Activated B cell treated with CpG ODN at 0.5 μM for 24 hours (primary cell): ENCODE measurements around the gene FAF1. TPM values are rescaled to one million over a fixed set of nuclear protein-coding genes. Genes with fewer than 3 reads are reported as not detected.
"Not testable (repeated sequence)": the region's sequence is repeated elsewhere in the genome, so short reads cannot be mapped to it uniquely, and the experiment has no call there.

Source experiments
- ATAC-seq: fragments of 200-7000 bp; cut with Tn5 transposase; one replicate; pipeline ENCODE4 v1.10.0; 2021; ENCODE audit warnings: low read depth, mild to moderate bottlenecking, moderate library complexity
- CTCF ChIA-PET: fragments of 350-600 bp; sonication (Branson Sonifier 250); formaldehyde crosslinking; loops from one replicate; lab custom pipeline; 2021; ENCODE audit warnings: antibody characterized with exemption; lab: Charles Lee
- POLR2A ChIA-PET: fragments of 350-600 bp; sonication (Branson Sonifier 250); formaldehyde crosslinking; loops from one replicate; lab custom pipeline; 2021; ENCODE audit warnings: antibody characterized with exemption; lab: Charles Lee
- DNase-seq: peaks from one replicate; pipeline ENCODE4 v3.0.0; 2022
- H3K27ac Mint-ChIP-seq: one replicate; pipeline ENCODE4 v1.8.0; 2020; ENCODE audit warnings: mixed read lengths
- H3K27me3 Mint-ChIP-seq: one replicate; pipeline ENCODE4 v1.8.0; 2021; ENCODE audit warnings: mixed read lengths
- H3K36me3 Mint-ChIP-seq: one replicate; pipeline ENCODE4 v1.8.0; 2021; ENCODE audit warnings: low read depth, mixed read lengths
- H3K4me1 Mint-ChIP-seq: one replicate; pipeline ENCODE4 v1.8.0; 2021; ENCODE audit warnings: mixed read lengths
- H3K4me3 Mint-ChIP-seq: one replicate; pipeline ENCODE4 v1.8.0; 2020; ENCODE audit warnings: mild to moderate bottlenecking, mixed read lengths
- H3K9me3 Mint-ChIP-seq: one replicate; pipeline ENCODE4 v1.8.0; 2020; ENCODE audit warnings: mixed read lengths
- intact Hi-C: fragments of 100-400 bp; cut with micrococcal nuclease; formaldehyde crosslinking; loops from one replicate; pipeline ENCODE4 v1.15.1; 2024
- total RNA-seq: library from RNA; stranded (reverse); gene quantifications from 2 replicates; pipeline ENCODE4 v1.2.3, GENCODE V29; 2022
- TF ChIP-seq, protein P1 (sequence below): fragments of 200-600 bp; IDR thresholded peaks from one replicate; pipeline ENCODE4 v1.8.0; 2022; ENCODE audit warnings: antibody characterized with exemption, mild to moderate bottlenecking

Gene FAF1
- total RNA-seq, 1 donor from 2014 or later = 61.7 TPM

DNA sequence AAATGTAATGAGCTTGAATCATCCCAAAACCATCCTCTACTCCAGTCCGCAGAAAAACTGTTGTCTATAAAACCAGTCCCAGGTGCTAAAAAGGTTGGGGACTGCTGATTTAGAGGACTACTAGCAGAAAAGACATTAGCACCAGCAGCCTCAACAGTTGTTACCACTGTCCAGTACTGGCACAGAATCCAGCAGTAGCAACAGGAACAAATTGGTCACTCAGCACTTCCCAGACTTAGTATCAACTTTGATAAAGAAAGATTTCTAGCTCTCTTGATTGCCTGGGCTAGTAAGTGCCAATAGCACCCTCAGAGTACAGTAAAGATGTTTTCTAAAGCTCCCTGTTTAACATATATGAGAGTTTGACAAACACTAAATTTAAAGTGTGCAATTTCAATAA lies 127.9 kb downstream of the FAF1 start:
- H3K4me3 Mint-ChIP-seq = no peak overlapping the region
- intact Hi-C loops = no loop called here
- H3K36me3 Mint-ChIP-seq = peaks cover 13% of the 10 kb centered on the region
- ATAC-seq (no peak), DNase-seq (no peak)
- H3K4me1 Mint-ChIP-seq = no peaks in the 10 kb centered on the region
- peaks cover 8% of the 10 kb centered on the region for H3K9me3 Mint-ChIP-seq
- H3K27ac Mint-ChIP-seq = no peak overlapping the region
- TF ChIP-seq, protein P1, sequence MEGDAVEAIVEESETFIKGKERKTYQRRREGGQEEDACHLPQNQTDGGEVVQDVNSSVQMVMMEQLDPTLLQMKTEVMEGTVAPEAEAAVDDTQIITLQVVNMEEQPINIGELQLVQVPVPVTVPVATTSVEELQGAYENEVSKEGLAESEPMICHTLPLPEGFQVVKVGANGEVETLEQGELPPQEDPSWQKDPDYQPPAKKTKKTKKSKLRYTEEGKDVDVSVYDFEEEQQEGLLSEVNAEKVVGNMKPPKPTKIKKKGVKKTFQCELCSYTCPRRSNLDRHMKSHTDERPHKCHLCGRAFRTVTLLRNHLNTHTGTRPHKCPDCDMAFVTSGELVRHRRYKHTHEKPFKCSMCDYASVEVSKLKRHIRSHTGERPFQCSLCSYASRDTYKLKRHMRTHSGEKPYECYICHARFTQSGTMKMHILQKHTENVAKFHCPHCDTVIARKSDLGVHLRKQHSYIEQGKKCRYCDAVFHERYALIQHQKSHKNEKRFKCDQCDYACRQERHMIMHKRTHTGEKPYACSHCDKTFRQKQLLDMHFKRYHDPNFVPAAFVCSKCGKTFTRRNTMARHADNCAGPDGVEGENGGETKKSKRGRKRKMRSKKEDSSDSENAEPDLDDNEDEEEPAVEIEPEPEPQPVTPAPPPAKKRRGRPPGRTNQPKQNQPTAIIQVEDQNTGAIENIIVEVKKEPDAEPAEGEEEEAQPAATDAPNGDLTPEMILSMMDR = no peak
- no peaks in the 10 kb centered on the region for H3K27me3 Mint-ChIP-seq
- ChIA-PET CTCF (no interaction called here), POLR2A (no interaction called here)

DNA sequence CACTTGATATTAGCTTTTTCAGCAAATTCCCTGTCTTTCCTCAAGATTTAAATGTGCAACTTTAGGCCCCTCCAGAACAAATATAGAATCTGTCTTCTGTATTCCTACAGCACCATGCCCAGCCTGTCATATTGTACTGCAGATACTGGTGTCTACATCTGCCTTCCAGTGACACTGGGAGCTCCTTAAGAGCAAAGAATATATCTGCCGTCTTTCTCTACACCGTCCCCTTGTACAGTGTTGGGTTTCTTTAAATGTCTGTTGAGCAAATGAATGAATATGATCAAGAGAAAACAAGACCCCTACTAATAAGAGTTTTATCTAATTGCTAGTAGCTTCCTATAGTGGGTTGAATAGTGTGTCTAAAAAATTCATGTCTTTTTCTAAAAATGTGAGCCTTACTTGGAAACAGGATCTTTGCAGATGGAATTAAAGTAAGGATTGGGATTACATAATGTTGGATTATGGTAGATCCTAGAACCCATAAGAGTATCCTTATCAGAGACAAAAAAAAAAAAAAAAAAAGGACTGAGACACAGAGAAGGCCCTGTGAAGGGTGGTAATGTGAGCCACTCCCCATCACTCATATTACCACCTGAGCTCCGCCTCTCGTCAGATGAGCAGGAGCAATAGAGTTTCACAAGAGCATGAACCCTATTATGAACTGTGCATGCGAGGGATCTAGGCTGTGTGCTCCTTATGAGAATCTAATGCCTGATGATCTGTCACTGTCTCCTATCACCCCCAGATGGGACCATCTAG lies 128.6 kb downstream of the FAF1 start:
- Mint-ChIP-seq H3K4me1 (no peaks in the 10 kb centered on the region), H3K4me3 (no peak overlapping the region), H3K27ac (no peak overlapping the region), H3K27me3 (no peaks in the 10 kb centered on the region), H3K9me3 (peaks cover 8% of the 10 kb centered on the region), H3K36me3 (peaks cover 12% of the 10 kb centered on the region)
- ChIA-PET CTCF (no interaction called here), POLR2A (interaction anchor here (0.7 kb wide), 1 partner anchor 19 kb away, joined by 6 read pairs; no protein-coding TSS in a partner anchor)
- intact Hi-C loops = no loop called here
- TF ChIP-seq, protein P1 = no peak
- ATAC-seq = no peak
- DNase-seq = no peak

DNA sequence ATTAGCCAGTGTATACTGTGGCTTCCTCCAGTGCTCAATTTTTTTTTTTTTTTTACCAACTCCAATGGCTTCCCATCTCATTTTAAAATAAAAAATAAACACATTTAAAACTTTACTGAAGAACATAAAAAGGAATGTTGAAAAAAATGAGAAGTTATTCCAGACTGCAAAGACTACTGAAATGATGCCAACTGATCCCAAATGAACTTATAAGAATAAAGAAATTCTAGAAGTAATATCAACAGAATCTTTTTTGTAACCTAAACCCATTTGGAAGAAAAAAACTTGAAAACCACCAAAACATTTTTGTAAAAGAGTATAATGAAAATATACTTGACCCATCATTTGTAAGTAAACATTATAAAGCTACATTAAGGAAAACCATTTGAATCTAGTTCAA lies 129.4 kb downstream of the FAF1 start:
- Mint-ChIP-seq H3K27me3 (no peaks in the 10 kb centered on the region), H3K4me3 (no peak overlapping the region), H3K9me3 (peaks cover 8% of the 10 kb centered on the region), H3K4me1 (no peaks in the 10 kb centered on the region), H3K27ac (no peak overlapping the region), H3K36me3 (peaks cover 8% of the 10 kb centered on the region)
- DNase-seq (no peak), ATAC-seq (no peak)
- ChIA-PET CTCF (no interaction called here), POLR2A (no interaction called here)
- intact Hi-C loops = no loop called here
- TF ChIP-seq, protein P1 = no peak

DNA sequence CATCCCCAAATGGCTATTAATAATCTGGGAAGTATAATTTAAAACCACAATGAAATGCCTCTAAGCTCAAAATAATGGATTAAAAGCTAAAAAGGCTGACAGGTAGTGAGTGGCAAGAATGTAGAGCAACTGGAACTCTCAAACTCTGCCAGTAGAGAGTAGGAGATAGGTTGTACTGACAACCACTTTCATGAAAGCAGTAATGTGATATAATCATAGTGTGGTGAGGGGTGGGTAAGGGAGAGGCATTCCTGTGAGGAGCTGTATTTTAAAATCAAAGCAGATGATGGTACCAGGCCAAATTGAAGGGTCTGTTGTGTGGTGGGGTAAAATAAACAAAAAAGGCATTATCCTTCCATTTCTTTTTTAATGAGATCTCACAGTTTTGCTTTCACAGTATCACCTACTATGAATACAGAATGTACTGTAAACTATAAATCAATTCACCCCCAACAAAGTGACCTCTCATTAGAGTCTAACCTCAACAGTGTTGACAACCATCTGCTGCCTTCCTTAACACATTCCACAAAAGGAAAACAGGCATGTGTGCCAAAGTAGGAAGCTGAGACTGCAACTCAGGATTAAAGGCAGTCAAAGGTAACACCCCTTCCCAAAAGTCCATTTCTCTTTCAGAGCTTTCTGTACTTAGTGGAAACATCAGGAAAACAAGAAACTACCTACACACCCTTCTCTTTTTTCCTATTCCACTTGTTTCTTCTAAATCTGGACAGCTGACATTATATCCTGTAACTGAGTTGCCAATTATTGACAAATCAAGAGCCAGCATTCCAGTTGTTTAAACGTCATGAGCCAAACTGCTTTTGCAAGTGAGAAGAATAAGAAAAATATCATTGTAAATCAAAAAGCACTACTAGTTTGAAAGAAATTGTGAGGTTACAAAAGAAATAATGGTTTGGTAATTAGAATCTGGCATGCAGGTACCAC lies 130.8 kb downstream of the FAF1 start:
- Mint-ChIP-seq H3K36me3 (peaks cover 3% of the 10 kb centered on the region), H3K4me3 (no peak overlapping the region), H3K4me1 (no peaks in the 10 kb centered on the region), H3K27ac (no peak overlapping the region), H3K27me3 (no peaks in the 10 kb centered on the region), H3K9me3 (peaks cover 3% of the 10 kb centered on the region)
- intact Hi-C loops = no loop called here
- no peak for DNase-seq
- ATAC-seq = no peak
- ChIA-PET CTCF (no interaction called here), POLR2A (no interaction called here)
- TF ChIP-seq, protein P1 = no peak

DNA sequence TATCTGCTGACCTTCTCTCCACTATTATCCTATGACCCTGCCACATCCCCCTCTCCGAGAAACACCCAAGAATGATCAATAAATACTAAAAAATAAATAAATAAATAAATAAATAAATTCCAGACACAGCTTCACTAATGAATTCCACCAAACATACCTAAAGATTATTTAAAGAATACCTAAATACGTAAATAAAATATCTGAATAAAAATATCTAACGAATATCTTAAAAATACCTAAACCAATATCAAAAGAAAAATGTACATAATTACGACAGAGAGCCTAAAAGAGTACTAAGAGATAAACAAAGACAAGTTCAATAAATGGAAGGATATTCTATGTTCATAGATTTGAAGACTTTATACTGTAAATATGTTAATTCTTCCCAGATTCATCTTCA lies 132.5 kb downstream of the FAF1 start:
- POLR2A ChIA-PET = no interaction called here
- H3K4me3 Mint-ChIP-seq = no peak overlapping the region
- H3K27me3 Mint-ChIP-seq = no peaks in the 10 kb centered on the region
- CTCF ChIA-PET = no interaction called here
- H3K27ac Mint-ChIP-seq = no peak overlapping the region
- intact Hi-C loops = no loop called here
- TF ChIP-seq, protein P1 = no peak
- H3K36me3 Mint-ChIP-seq = no peaks in the 10 kb centered on the region
- no peak for DNase-seq
- no peaks in the 10 kb centered on the region for H3K9me3 Mint-ChIP-seq
- no peak for ATAC-seq
- peaks cover 2% of the 10 kb centered on the region for H3K4me1 Mint-ChIP-seq

DNA sequence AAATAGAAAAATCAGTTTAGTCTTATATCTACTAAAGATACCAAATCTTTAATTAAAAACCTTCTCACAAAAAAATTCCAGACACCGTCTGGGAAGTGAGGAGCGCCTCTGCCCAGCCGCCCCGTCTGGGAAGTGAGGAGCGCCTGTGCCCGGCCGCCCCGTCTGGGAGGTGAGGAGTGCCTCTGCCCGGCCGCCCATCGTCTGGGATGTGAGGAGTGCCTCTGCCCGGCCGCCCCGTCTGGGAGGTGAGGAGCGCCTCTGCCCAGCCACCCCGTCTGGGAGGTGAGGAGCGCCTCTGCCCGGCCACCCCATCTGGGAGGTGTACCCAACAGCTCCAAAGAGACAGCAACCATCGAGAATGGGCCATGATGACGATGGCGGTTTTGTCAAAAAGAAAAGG lies 133.3 kb downstream of the FAF1 start:
- H3K27ac Mint-ChIP-seq, H3K4me3 Mint-ChIP-seq, CTCF ChIA-PET, POLR2A ChIA-PET, H3K4me1 Mint-ChIP-seq, H3K27me3 Mint-ChIP-seq, H3K36me3 Mint-ChIP-seq, H3K9me3 Mint-ChIP-seq, DNase-seq, intact Hi-C loops, ATAC-seq: not testable (repeated sequence)
